MM.1S (cell line): ENCODE data around the gene PDE6D.

ENCODE experiments used
- EZH2 ChIP-seq: fragments of 300-600 bp; sonication (generic); optimal IDR thresholded peaks from 2 replicates; pipeline ENCODE3; 2017; ENCODE audit warnings: low read depth, mild to moderate bottlenecking, antibody characterized with exemption, low read length, mixed read lengths
- EZH2phosphoT487 ChIP-seq: fragments of 300-600 bp; sonication (generic); IDR thresholded peaks from 2 replicates; pipeline ENCODE4 v1.6.1; 2018; ENCODE audit warnings: antibody characterized with exemption, low read length
- TF ChIP-seq, protein P1 (sequence below): fragments of 300-600 bp; sonication (generic); IDR thresholded peaks from 2 replicates; pipeline ENCODE4 v1.5.1; 2016; ENCODE audit warnings: antibody characterized with exemption, low read length, mixed read lengths

DNA sequence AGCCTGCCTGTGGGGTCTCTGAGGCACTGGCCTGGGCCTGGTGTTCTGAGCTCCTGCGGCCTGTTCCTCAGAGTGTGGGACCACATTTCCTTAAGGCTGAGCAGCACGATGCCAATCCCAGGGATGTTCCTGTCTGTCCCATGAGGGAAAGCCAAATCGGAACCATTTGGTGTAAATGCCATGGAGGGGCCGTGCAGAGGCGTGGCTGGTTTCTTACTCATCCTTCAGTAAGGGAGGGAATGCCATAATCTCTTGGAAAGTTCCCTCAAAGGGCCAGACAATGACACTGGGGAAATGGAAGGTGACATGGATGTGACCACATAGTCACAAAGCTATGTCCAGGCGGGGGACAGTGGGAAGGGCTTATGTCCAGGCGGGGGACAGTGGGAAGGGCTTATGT is 87.1 kb downstream of the PDE6D start:
- TF ChIP-seq, protein P1, sequence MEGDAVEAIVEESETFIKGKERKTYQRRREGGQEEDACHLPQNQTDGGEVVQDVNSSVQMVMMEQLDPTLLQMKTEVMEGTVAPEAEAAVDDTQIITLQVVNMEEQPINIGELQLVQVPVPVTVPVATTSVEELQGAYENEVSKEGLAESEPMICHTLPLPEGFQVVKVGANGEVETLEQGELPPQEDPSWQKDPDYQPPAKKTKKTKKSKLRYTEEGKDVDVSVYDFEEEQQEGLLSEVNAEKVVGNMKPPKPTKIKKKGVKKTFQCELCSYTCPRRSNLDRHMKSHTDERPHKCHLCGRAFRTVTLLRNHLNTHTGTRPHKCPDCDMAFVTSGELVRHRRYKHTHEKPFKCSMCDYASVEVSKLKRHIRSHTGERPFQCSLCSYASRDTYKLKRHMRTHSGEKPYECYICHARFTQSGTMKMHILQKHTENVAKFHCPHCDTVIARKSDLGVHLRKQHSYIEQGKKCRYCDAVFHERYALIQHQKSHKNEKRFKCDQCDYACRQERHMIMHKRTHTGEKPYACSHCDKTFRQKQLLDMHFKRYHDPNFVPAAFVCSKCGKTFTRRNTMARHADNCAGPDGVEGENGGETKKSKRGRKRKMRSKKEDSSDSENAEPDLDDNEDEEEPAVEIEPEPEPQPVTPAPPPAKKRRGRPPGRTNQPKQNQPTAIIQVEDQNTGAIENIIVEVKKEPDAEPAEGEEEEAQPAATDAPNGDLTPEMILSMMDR, result no peak
- TF ChIP-seq EZH2phosphoT487 (no peak), EZH2 (no peak)
